Caco-2 (cell line): ENCODE results near the gene LRRC58. TPM values are rescaled to one million over a fixed set of nuclear protein-coding genes. Genes with fewer than 3 reads are reported as not detected.
"Not testable (repeated sequence)": the region's sequence is repeated elsewhere in the genome, so short reads cannot be mapped to it uniquely, and the experiment has no call there.

Source experiments
- BruUV-seq: library from RNA; stranded (reverse); fragments of 400-500 nt; replicated peaks from 2 replicates; lab custom pipeline; 2021; lab: Mats Ljungman, UMichigan
- CTCF ChIA-PET: fragments of 300-600 bp; sonication (Branson Sonifier 250); formaldehyde crosslinking; loops from one replicate; lab custom pipeline; 2022; ENCODE audit warnings: antibody characterized with exemption; lab: Charles Lee
- POLR2A ChIA-PET: fragments of 300-600 bp; sonication (Branson Sonifier 250); formaldehyde crosslinking; loops from one replicate; lab custom pipeline; 2022; ENCODE audit warnings: antibody characterized with exemption; lab: Charles Lee
- DNase-seq, 2 experiments: peaks; one replicate each; pipeline versions ENCODE4 v3.0.0 to v3.0.0-alpha.2; 2020 to 2022
- H3K27me3 ChIP-seq: replicated peaks from 2 replicates; pipeline ENCODE4 v1.6.0; 2011; ENCODE audit warnings: low read length; ENCODE audit not compliant: control insufficient read depth, insufficient read depth
- H3K36me3 ChIP-seq: 2 replicates; pipeline ENCODE4 v1.5.1; 2011; ENCODE audit warnings: low read length; ENCODE audit not compliant: control insufficient read depth, insufficient read depth
- H3K4me1 ChIP-seq: fragments of 250-450 bp; sonication (Bioruptor Pico); 2 replicates; pipeline ENCODE4 v1.5.1; 2020; ENCODE audit warnings: mild to moderate bottlenecking
- H3K4me3 ChIP-seq: 2 replicates; pipeline ENCODE4 v1.5.1; 2011; ENCODE audit warnings: low read depth, mild to moderate bottlenecking, control low read depth, low read length
- H3K9me3 ChIP-seq: fragments of 250-450 bp; sonication (Bioruptor Pico); 2 replicates; pipeline ENCODE4 v1.5.1; 2020; ENCODE audit warnings: mild to moderate bottlenecking, moderate library complexity
- H3K27ac Mint-ChIP-seq: one replicate; pipeline ENCODE4 v1.8.0; 2022; ENCODE audit warnings: mixed read lengths; ENCODE audit not compliant: unreplicated experiment
- H3K27me3 Mint-ChIP-seq: one replicate; pipeline ENCODE4 v1.8.0; 2022; ENCODE audit warnings: mixed read lengths; ENCODE audit not compliant: insufficient read depth, unreplicated experiment
- H3K36me3 Mint-ChIP-seq: one replicate; pipeline ENCODE4 v1.8.0; 2022; ENCODE audit warnings: mild to moderate bottlenecking, mixed read lengths; ENCODE audit not compliant: insufficient read depth, unreplicated experiment
- H3K4me1 Mint-ChIP-seq: one replicate; pipeline ENCODE4 v1.8.0; 2022; ENCODE audit warnings: low read depth, mixed read lengths; ENCODE audit not compliant: unreplicated experiment
- H3K4me3 Mint-ChIP-seq: one replicate; pipeline ENCODE4 v1.8.0; 2022; ENCODE audit warnings: mild to moderate bottlenecking, moderate library complexity, mixed read lengths; ENCODE audit not compliant: unreplicated experiment
- H3K9me3 Mint-ChIP-seq: one replicate; pipeline ENCODE4 v1.8.0; 2022; ENCODE audit warnings: mixed read lengths; ENCODE audit not compliant: unreplicated experiment
- intact Hi-C: fragments of 100-400 bp; cut with micrococcal nuclease; formaldehyde crosslinking; loops from one replicate; pipeline ENCODE4 v1.10.0; 2022; ENCODE audit not compliant: unreplicated experiment
- total RNA-seq: library from RNA; stranded (reverse); gene quantifications from 2 replicates; pipeline ENCODE4 v1.2.3, GENCODE V29; 2022
- TF ChIP-seq, protein P1 (sequence below), 2 experiments: fragments of 200-600 bp in 1 of 2; IDR thresholded peaks; 1 replicate in 1 of 2; 2 replicates in 1 of 2; pipeline versions ENCODE4 v1.5.1 to v1.8.0; 2011 to 2022; ENCODE audit warnings: antibody characterized with exemption in 1 of 2, control low read depth in 1 of 2, inconsistent platforms in 1 of 2, low read depth in 1 of 2, low read length in 1 of 2, mild to moderate bottlenecking in 1 of 2, moderate library complexity in 1 of 2; ENCODE audit not compliant: insufficient read depth in 1 of 2, severe bottlenecking in 1 of 2, unreplicated experiment in 1 of 2

LRRC58 gene
- total RNA-seq, 1 experiment from 2014 or later = 20.5 TPM

DNA sequence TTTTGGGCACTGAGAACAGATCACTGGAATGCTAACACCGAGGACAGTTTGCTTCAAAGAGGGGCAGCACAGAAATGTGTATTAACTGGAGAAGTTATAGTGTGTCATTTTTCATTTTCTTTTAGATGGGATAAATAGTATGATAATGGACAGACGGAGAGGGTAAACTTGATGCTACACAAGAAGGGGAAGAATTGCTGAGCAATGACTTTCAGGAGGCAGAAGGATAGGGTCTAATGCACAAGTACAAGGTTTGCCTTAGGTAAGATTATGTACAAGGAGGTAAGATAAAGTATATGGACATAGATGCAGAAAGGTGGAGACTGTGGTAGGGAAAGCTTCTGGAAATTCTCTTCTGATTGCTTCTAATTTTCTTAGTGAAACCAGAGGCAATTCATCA, 32.3 kb upstream of the LRRC58 start:
- no peaks in the 10 kb centered on the region for H3K36me3 ChIP-seq
- Mint-ChIP-seq H3K4me3 (no peak overlapping the region), H3K36me3 (no peaks in the 10 kb centered on the region), H3K9me3 (no peaks in the 10 kb centered on the region), H3K27me3 (no peaks in the 10 kb centered on the region), H3K27ac (no peak overlapping the region), H3K4me1 (no peaks in the 10 kb centered on the region)
- H3K4me3 ChIP-seq = no peak overlapping the region
- TF ChIP-seq, protein P1, sequence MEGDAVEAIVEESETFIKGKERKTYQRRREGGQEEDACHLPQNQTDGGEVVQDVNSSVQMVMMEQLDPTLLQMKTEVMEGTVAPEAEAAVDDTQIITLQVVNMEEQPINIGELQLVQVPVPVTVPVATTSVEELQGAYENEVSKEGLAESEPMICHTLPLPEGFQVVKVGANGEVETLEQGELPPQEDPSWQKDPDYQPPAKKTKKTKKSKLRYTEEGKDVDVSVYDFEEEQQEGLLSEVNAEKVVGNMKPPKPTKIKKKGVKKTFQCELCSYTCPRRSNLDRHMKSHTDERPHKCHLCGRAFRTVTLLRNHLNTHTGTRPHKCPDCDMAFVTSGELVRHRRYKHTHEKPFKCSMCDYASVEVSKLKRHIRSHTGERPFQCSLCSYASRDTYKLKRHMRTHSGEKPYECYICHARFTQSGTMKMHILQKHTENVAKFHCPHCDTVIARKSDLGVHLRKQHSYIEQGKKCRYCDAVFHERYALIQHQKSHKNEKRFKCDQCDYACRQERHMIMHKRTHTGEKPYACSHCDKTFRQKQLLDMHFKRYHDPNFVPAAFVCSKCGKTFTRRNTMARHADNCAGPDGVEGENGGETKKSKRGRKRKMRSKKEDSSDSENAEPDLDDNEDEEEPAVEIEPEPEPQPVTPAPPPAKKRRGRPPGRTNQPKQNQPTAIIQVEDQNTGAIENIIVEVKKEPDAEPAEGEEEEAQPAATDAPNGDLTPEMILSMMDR (IDR thresholded peaks at IDR 0.05; ENCODE audit: insufficient read depth in 1 of 2, low read depth in 1 of 2, low read length in 1 of 2, severe bottlenecking in 1 of 2, unreplicated experiment in 1 of 2) = no peak
- no peaks in the 10 kb centered on the region for H3K27me3 ChIP-seq
- no peak for DNase-seq
- POLR2A ChIA-PET = no interaction called here
- BruUV-seq = no TSS peak
- no peaks in the 10 kb centered on the region for H3K9me3 ChIP-seq
- CTCF ChIA-PET = no interaction called here
- intact Hi-C loops = no loop called here
- no peaks in the 10 kb centered on the region for H3K4me1 ChIP-seq

GRCh38 chr3:120377948-120378347, 28.8 kb upstream of the LRRC58 start:
- H3K36me3 ChIP-seq, POLR2A ChIA-PET, H3K27me3 ChIP-seq, H3K36me3 Mint-ChIP-seq, H3K4me1 ChIP-seq, BruUV-seq, H3K9me3 Mint-ChIP-seq, H3K27me3 Mint-ChIP-seq, H3K9me3 ChIP-seq, intact Hi-C loops, H3K4me1 Mint-ChIP-seq: not testable (repeated sequence)
- peak overlapping the region; percentile 70 for H3K4me3 Mint-ChIP-seq
- H3K4me3 ChIP-seq = peak overlapping the region; percentile 19
- peak in 1 of 2 experiments; percentile 10 for DNase-seq
- H3K27ac Mint-ChIP-seq = peak overlapping the region; percentile 46
- CTCF ChIA-PET = interaction anchor here (0.7 kb wide), 1 partner anchor 39 kb away, joined by 3 read pairs; no protein-coding TSS in a partner anchor

GRCh38 chr3:120370463-120370862, 21.3 kb upstream of the LRRC58 start:
- H3K9me3 Mint-ChIP-seq = peaks cover 13% of the 10 kb centered on the region
- Histone ChIP-seq H3K4me1 (no peaks in the 10 kb centered on the region), H3K36me3 (no peaks in the 10 kb centered on the region), H3K9me3 (peaks cover 11% of the 10 kb centered on the region; the same call in 1 of the 2 replicates), H3K4me3 (no peak overlapping the region), H3K27me3 (no peaks in the 10 kb centered on the region)
- H3K4me3 Mint-ChIP-seq = no peak overlapping the region
- H3K4me1 Mint-ChIP-seq = no peaks in the 10 kb centered on the region
- POLR2A ChIA-PET = no interaction called here
- DNase-seq = no peak
- TF ChIP-seq, protein P1 (IDR thresholded peaks at IDR 0.05; ENCODE audit: insufficient read depth in 1 of 2, low read depth in 1 of 2, low read length in 1 of 2, severe bottlenecking in 1 of 2, unreplicated experiment in 1 of 2) = no peak
- H3K27ac Mint-ChIP-seq = no peak overlapping the region
- intact Hi-C loops = no loop called here
- no peaks in the 10 kb centered on the region for H3K27me3 Mint-ChIP-seq
- CTCF ChIA-PET = no interaction called here
- BruUV-seq = no TSS peak
- H3K36me3 Mint-ChIP-seq = no peaks in the 10 kb centered on the region
